A549 (cell line): ENCODE data around the gene INTS7. TPM values are rescaled to one million over a fixed set of nuclear protein-coding genes. Genes with fewer than 3 reads are reported as not detected.

Source experiments
- ATAC-seq, 2 experiments: fragments of 200-7000 bp in 1 of 2; fragments of >200 bp in 1 of 2; cut with Nextera tagmentation in 1 of 2; cut with Tn5 transposase in 1 of 2; 3 replicates each; pipeline versions ENCODE4 v1.8.0 to v1.9.1; 2018 to 2020; ENCODE audit warnings: mild to moderate bottlenecking in 1 of 2, moderate library complexity in 1 of 2
- CTCF ChIA-PET: fragments of 300-600 bp; sonication (Branson Sonifier 250); formaldehyde crosslinking; extraction: SDS; loops from one replicate; lab custom pipeline; 2021; ENCODE audit warnings: antibody characterized with exemption, inconsistent platforms; lab: Yijun Ruan, JAX
- POLR2A ChIA-PET: fragments of 350-600 bp; formaldehyde crosslinking; extraction: SDS; loops from one replicate; lab custom pipeline; 2021; ENCODE audit warnings: antibody characterized with exemption, inconsistent platforms; lab: Yijun Ruan, JAX
- DNase-seq, 2 experiments: peaks; one replicate each; pipeline versions ENCODE4 v3.0.0 to v3.0.0-alpha.2; 2011 to 2016; ENCODE audit warnings: low read depth in 1 of 2, low spot score in 1 of 2
- FAIRE-seq: peaks from 2 replicates; lab custom pipeline; 2011; peaks lifted over from hg19 to GRCh38; lab: Jason Lieb, UNC
- H3K27ac ChIP-seq, 2 experiments: fragments of >200 bp; sonication (Bioruptor Twin); formaldehyde crosslinking; 3 replicates each; pipeline ENCODE4 v1.5.1; 2016 to 2017
- H3K4me1 ChIP-seq: fragments of >200 bp; sonication (Bioruptor Twin); formaldehyde crosslinking; 3 replicates; pipeline ENCODE4 v1.6.1; 2016
- H3K4me2 ChIP-seq: fragments of >200 bp; sonication (Bioruptor Twin); formaldehyde crosslinking; 3 replicates; pipeline ENCODE4 v1.6.1; 2016
- H3K4me3 ChIP-seq: fragments of >200 bp; sonication (Bioruptor Twin); formaldehyde crosslinking; 3 replicates; pipeline ENCODE4 v1.5.1; 2016
- H3K9me3 ChIP-seq: fragments of >200 bp; sonication (Bioruptor Twin); formaldehyde crosslinking; 3 replicates; pipeline ENCODE4 v1.6.1; 2016
- CBX2 ChIP-seq: fragments of 200-600 bp; sonication (generic); IDR thresholded peaks from 2 replicates; pipeline ENCODE4 v1.6.1; 2016; ENCODE audit warnings: low read depth, mild to moderate bottlenecking, borderline replicate concordance
- CHD4 ChIP-seq: fragments of 200-600 bp; sonication (generic); IDR thresholded peaks from 2 replicates; pipeline ENCODE4 v1.6.1; 2016; ENCODE audit warnings: antibody characterized with exemption, mild to moderate bottlenecking, borderline replicate concordance
- EHF ChIP-seq: fragments of 250-450 bp; sonication (Bioruptor Pico); IDR thresholded peaks from 2 replicates; pipeline ENCODE4 v1.5.0; 2020; ENCODE audit warnings: mild to moderate bottlenecking
- ESRRA ChIP-seq: fragments of 150-350 bp; IDR thresholded peaks from 2 replicates; pipeline ENCODE4 v1.6.1; 2014; ENCODE audit warnings: mild to moderate bottlenecking, low read length, borderline replicate concordance
- FOSB ChIP-seq: fragments of 250-450 bp; sonication (Bioruptor Pico); IDR thresholded peaks from 2 replicates; pipeline ENCODE4 v1.5.0; 2020; ENCODE audit warnings: mild to moderate bottlenecking, moderate library complexity
- FOSL2 ChIP-seq, 2 experiments: fragments of 450-650 bp in 1 of 2; fragments of >200 bp in 1 of 2; sonication (Bioruptor Twin) in 1 of 2; formaldehyde crosslinking; IDR thresholded peaks; 2 replicates each; pipeline versions ENCODE4 v1.5.0 to v1.6.1; 2016 to 2020; ENCODE audit warnings: mild to moderate bottlenecking in 1 of 2, moderate library complexity in 1 of 2
- HEYL ChIP-seq: fragments of 250-450 bp; sonication (Bioruptor Pico); IDR thresholded peaks from 2 replicates; pipeline ENCODE4 v1.8.0; 2021; ENCODE audit warnings: mild to moderate bottlenecking, moderate library complexity
- HOXB13 ChIP-seq: fragments of 250-450 bp; sonication (Bioruptor Pico); IDR thresholded peaks from 2 replicates; pipeline ENCODE4 v1.5.0; 2020; ENCODE audit warnings: low read depth, mild to moderate bottlenecking, moderate library complexity
- JUN ChIP-seq, 2 experiments: fragments of >200 bp; sonication (Bioruptor Twin); formaldehyde crosslinking; IDR thresholded peaks; 2 replicates in 1 of 2; 3 replicates in 1 of 2; pipeline ENCODE4 v1.6.1; 2016 to 2017
- MYC ChIP-seq: IDR thresholded peaks from 2 replicates; pipeline ENCODE4 v1.6.1; 2012; ENCODE audit warnings: mild to moderate bottlenecking, inconsistent platforms, low read length, improper control_type of control experiment, borderline replicate concordance
- NFE2L2 ChIP-seq: fragments of 150-350 bp; conservative IDR thresholded peaks from 2 replicates; pipeline ENCODE4 v1.6.1; 2014; ENCODE audit warnings: low read length
- NPAS2 ChIP-seq: fragments of 250-450 bp; sonication (Bioruptor Pico); IDR thresholded peaks from 2 replicates; pipeline ENCODE4 v1.8.0; 2022; ENCODE audit warnings: mild to moderate bottlenecking, moderate library complexity, borderline replicate concordance
- PHF8 ChIP-seq: fragments of 200-600 bp; sonication (generic); IDR thresholded peaks from 2 replicates; pipeline ENCODE4 v1.6.1; 2016; ENCODE audit warnings: low read depth, mild to moderate bottlenecking, antibody characterized with exemption, moderate library complexity, borderline replicate concordance
- RCOR1 ChIP-seq: fragments of 150-350 bp; IDR thresholded peaks from 2 replicates; pipeline ENCODE4 v1.6.1; 2014; ENCODE audit warnings: antibody characterized with exemption, low read length, low read depth
- TP53 ChIP-seq: fragments of 250-450 bp; sonication (Bioruptor Pico); IDR thresholded peaks from 2 replicates; pipeline ENCODE4 v1.5.0; 2021; ENCODE audit warnings: mild to moderate bottlenecking, moderate library complexity
- ZFP36 ChIP-seq: fragments of 450-650 bp; IDR thresholded peaks from 2 replicates; pipeline ENCODE4 v1.6.1; 2014; ENCODE audit warnings: borderline replicate concordance; ENCODE audit not compliant: partially characterized antibody
- ZNF302 ChIP-seq: fragments of 250-450 bp; sonication (Bioruptor Pico); IDR thresholded peaks from 2 replicates; pipeline ENCODE4 v1.9.0; 2021; ENCODE audit warnings: inconsistent platforms, mild to moderate bottlenecking, moderate library complexity
- WGBS: methylation state at CpG from one replicate; pipeline ENCODE4 v1.1.6; 2017; ENCODE audit errors: missing lambda C conversion rate; 5-methylcytosine and 5-hydroxymethylcytosine counted together
- polyA plus RNA-seq, 4 experiments: library from polyadenylated mRNA; depleted of rRNA in 3 of 4; stranded (reverse); fragments of >200 nt; fragmentation: RNase III in 1 of 4; extraction: RNeasy Plus Mini Kit Qiagen cat#74134 plus additional on column Dnase treatment in 1 of 4; gene quantifications; 2 replicates in 3 of 4; 3 replicates in 1 of 4; pipeline ENCODE4 v1.2.3, GENCODE V29; 2011 to 2017
- TF ChIP-seq, protein P1 (sequence below): IDR thresholded peaks from 2 replicates; pipeline ENCODE4 v1.6.1; 2012
- TF ChIP-seq, protein P2 (sequence below): IDR thresholded peaks from 2 replicates; pipeline ENCODE4 v1.6.1; 2012
- TF ChIP-seq, protein P3 (sequence below): fragments of >200 bp; sonication (Bioruptor Twin); formaldehyde crosslinking; IDR thresholded peaks from 3 replicates; pipeline ENCODE4 v1.6.1; 2016
- TF ChIP-seq, protein P4 (sequence below): fragments of >200 bp; sonication (Bioruptor Twin); formaldehyde crosslinking; IDR thresholded peaks from 2 replicates; pipeline ENCODE4 v1.6.1; 2016
- TF ChIP-seq, protein P5 (sequence below): fragments of 450-650 bp; IDR thresholded peaks from 2 replicates; pipeline ENCODE4 v1.6.1; 2014; ENCODE audit warnings: antibody characterized with exemption
- TF ChIP-seq, protein P6 (sequence below): fragments of 250-450 bp; sonication (Bioruptor Pico); IDR thresholded peaks from 2 replicates; pipeline ENCODE4 v1.5.0; 2021; ENCODE audit warnings: mild to moderate bottlenecking, moderate library complexity, borderline replicate concordance
- TF ChIP-seq, protein P7 (sequence below): fragments of 150-350 bp; IDR thresholded peaks from 2 replicates; pipeline ENCODE4 v1.6.1; 2014; ENCODE audit warnings: low read depth, mild to moderate bottlenecking, low read length

The INTS7 gene
- polyA plus RNA-seq, 2 of the 4 experiments (the other 2 are of a cell fraction), result 21.5 to 47.2 TPM

DNA sequence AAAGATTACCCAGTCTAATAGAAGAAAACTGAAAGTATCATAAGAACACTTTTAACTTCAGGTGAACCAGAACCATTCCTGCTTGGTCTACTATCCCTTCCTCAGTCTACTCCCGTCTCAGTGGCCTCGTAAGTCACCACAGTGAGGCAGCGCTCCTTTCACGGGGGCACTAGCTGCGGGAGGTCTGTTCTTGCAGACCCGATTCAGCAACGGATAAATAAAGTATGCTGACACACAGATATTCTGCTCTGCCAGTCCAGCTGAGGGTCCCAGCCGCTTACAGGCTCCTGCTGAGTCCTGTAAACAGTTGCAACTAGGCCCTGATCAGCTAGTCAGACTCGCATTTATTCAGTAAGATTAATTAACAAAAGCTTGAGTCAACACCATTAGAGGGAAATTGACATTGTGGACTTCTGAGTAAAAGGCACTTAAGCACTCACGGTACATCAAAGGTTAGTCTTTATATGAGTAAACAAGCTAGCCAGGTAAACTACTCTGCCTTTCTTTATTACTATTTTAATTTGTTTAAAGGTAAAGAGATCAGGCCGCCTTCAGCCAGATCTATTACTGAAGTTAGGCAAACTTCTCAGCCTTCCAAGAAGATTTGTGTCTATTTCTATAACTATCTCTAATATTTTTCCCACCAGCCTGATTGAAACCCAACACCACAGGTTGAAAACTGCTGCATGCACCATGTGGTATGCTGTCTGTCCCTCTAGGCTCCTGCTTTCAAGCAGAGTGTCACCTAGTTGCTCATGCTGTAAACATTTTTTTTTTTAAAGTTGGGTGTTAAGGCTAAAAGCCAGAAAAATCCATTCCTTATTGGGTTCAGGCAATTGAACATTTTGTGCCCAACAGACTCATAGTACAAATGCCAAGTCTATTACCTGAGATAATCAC lies 87.7 kb downstream of the INTS7 start:
- no peak overlapping the region for H3K4me3 ChIP-seq
- 81% methylated on average over 11 of the region's 11 CpGs for WGBS
- TF ChIP-seq CBX2, result no peak
- TF ChIP-seq FOSB, result no peak
- TF ChIP-seq, protein P1, sequence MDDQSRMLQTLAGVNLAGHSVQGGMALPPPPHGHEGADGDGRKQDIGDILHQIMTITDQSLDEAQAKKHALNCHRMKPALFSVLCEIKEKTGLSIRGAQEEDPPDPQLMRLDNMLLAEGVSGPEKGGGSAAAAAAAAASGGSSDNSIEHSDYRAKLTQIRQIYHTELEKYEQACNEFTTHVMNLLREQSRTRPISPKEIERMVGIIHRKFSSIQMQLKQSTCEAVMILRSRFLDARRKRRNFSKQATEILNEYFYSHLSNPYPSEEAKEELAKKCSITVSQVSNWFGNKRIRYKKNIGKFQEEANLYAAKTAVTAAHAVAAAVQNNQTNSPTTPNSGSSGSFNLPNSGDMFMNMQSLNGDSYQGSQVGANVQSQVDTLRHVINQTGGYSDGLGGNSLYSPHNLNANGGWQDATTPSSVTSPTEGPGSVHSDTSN, result no peak
- no peak for TF ChIP-seq EHF
- TF ChIP-seq MYC, result no peak
- TF ChIP-seq, protein P2, sequence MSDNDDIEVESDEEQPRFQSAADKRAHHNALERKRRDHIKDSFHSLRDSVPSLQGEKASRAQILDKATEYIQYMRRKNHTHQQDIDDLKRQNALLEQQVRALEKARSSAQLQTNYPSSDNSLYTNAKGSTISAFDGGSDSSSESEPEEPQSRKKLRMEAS, result no peak
- TF ChIP-seq, protein P3, sequence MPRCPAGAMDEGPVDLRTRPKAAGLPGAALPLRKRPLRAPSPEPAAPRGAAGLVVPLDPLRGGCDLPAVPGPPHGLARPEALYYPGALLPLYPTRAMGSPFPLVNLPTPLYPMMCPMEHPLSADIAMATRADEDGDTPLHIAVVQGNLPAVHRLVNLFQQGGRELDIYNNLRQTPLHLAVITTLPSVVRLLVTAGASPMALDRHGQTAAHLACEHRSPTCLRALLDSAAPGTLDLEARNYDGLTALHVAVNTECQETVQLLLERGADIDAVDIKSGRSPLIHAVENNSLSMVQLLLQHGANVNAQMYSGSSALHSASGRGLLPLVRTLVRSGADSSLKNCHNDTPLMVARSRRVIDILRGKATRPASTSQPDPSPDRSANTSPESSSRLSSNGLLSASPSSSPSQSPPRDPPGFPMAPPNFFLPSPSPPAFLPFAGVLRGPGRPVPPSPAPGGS, result no peak
- TF ChIP-seq NPAS2 (CRISPR knock-in tag), result no peak
- TF ChIP-seq, protein P4, sequence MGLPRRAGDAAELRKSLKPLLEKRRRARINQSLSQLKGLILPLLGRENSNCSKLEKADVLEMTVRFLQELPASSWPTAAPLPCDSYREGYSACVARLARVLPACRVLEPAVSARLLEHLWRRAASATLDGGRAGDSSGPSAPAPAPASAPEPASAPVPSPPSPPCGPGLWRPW, result no peak
- TF ChIP-seq RCOR1, result no peak
- TF ChIP-seq CHD4, result no peak
- TF ChIP-seq, protein P5, sequence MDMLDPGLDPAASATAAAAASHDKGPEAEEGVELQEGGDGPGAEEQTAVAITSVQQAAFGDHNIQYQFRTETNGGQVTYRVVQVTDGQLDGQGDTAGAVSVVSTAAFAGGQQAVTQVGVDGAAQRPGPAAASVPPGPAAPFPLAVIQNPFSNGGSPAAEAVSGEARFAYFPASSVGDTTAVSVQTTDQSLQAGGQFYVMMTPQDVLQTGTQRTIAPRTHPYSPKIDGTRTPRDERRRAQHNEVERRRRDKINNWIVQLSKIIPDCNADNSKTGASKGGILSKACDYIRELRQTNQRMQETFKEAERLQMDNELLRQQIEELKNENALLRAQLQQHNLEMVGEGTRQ, result no peak
- no peak for TF ChIP-seq TP53
- no peak for TF ChIP-seq ESRRA
- TF ChIP-seq, all 56 proteins: peak for 0
- DNase-seq (no peak), ATAC-seq (no peak), FAIRE-seq (no peak)
- Histone ChIP-seq H3K9me3 (no peaks in the 10 kb centered on the region), H3K4me2 (no peak overlapping the region), H3K4me1 (peaks cover 43% of the 10 kb centered on the region), H3K27ac (no peak overlapping the region; a peak in 1 of 6 replicates)
- CTCF ChIA-PET, result interaction anchor here (4.0 kb wide), 1 partner anchor 249 kb away, joined by 18 read pairs; no protein-coding TSS in a partner anchor
- POLR2A ChIA-PET, result no interaction called here

DNA sequence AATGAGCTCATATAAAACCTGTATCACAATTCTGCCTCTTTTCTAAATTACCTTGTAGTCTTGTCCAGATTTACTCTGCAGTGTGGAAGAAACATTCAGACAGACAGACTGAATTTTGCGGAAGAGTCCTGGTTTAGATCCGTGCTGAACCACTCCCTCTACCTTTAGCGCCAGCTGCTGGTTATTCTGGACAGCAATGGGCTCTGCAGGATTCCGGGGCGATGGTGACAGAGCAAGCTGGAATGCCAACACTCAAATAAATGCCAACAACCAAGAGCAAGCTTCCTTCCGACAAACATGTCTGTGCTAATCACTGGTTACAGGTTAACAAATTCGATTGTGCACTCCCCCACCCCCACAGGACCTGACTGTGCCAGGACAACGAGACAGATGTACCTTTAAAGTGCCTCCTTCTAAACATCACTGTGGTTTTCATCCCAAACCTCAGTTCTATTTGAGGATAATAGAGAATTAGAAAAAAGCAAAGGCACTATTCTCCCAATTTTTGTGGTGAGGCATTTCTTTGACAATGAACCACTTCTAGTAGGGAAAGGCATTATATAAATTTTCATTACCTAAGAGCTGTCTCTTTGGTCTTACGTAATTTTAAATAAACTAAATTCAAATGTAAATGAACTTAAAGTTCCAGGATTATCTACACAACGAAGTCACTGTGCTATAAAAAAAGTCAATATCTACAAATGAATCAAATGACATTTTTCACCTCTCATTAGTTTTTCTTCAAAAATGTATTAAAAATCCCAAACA lies 90.4 kb downstream of the INTS7 start:
- CTCF ChIA-PET, result interaction anchor here (0.5 to 6.0 kb wide), 58 partner anchors 8 to 269 kb away, joined by 3 to 61 read pairs (median 5); partner anchors contain the start of genes DTL, INTS7 and NEK2
- H3K4me2 ChIP-seq, result peak overlapping the region; percentile 69
- no peaks in the 10 kb centered on the region for H3K9me3 ChIP-seq
- FAIRE-seq (peak; percentile 99), DNase-seq (peak; percentile 93 to 96), ATAC-seq (peak; percentile 99 to 100)
- 0 out of 3 replicates have a peak overlapping the region, but pooled peaks have one; percentile 2 for H3K4me3 ChIP-seq
- H3K4me1 ChIP-seq, result peaks cover 30% of the 10 kb centered on the region
- POLR2A ChIA-PET, result interaction anchor here (0.6 to 1.0 kb wide), 6 partner anchors 16 to 247 kb away, joined by 3 to 8 read pairs (median 4); partner anchors contain the start of genes DTL and INTS7
- peak overlapping the region; percentile 79 to 84 for H3K27ac ChIP-seq
- WGBS, result 10% methylated on average over 10 of the region's 10 CpGs
- no peak for TF ChIP-seq HOXB13 (CRISPR knock-in tag)
- TF ChIP-seq, protein P2, result peak; percentile 52
- no peak for TF ChIP-seq ZNF302 (CRISPR knock-in tag)
- no peak for TF ChIP-seq CHD4
- peak; percentile 66 to 74; a peak in 2 of 5 replicates for TF ChIP-seq JUN (IDR thresholded peaks at IDR 0.05)
- TF ChIP-seq, protein P4, result no peak
- TF ChIP-seq, protein P6, sequence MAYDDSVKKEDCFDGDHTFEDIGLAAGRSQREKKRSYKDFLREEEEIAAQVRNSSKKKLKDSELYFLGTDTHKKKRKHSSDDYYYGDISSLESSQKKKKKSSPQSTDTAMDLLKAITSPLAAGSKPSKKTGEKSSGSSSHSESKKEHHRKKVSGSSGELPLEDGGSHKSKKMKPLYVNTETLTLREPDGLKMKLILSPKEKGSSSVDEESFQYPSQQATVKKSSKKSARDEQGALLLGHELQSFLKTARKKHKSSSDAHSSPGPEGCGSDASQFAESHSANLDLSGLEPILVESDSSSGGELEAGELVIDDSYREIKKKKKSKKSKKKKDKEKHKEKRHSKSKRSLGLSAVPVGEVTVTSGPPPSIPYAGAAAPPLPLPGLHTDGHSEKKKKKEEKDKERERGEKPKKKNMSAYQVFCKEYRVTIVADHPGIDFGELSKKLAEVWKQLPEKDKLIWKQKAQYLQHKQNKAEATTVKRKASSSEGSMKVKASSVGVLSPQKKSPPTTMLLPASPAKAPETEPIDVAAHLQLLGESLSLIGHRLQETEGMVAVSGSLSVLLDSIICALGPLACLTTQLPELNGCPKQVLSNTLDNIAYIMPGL (CRISPR knock-in tag), result no peak
- TF ChIP-seq FOSL2 (IDR thresholded peaks at IDR 0.05), result peak; percentile 40; the same call in 1 of the 2 replicates
- TF ChIP-seq FOSL2 (CRISPR knock-in tag; IDR thresholded peaks at IDR 0.05), result peak; percentile 86
- no peak for TF ChIP-seq PHF8
- TF ChIP-seq HEYL (CRISPR knock-in tag), result no peak
- no peak for TF ChIP-seq NFE2L2
- TF ChIP-seq, protein P7, sequence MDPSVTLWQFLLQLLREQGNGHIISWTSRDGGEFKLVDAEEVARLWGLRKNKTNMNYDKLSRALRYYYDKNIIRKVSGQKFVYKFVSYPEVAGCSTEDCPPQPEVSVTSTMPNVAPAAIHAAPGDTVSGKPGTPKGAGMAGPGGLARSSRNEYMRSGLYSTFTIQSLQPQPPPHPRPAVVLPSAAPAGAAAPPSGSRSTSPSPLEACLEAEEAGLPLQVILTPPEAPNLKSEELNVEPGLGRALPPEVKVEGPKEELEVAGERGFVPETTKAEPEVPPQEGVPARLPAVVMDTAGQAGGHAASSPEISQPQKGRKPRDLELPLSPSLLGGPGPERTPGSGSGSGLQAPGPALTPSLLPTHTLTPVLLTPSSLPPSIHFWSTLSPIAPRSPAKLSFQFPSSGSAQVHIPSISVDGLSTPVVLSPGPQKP, result no peak
- no peak for TF ChIP-seq EHF
- no peak for TF ChIP-seq ZFP36
